SJSA1 (cell line): Measurements from ENCODE around the gene CSHL1. TPM values are rescaled to one million over a fixed set of nuclear protein-coding genes. Genes with fewer than 3 reads are reported as not detected.
"Not testable (repeated sequence)": the region's sequence is repeated elsewhere in the genome, so short reads cannot be mapped to it uniquely, and the experiment has no call there.

Experiments
- DNase-seq, 2 experiments: peaks; one replicate each; pipeline ENCODE4 v3.0.0-alpha.2; 2015 to 2020; ENCODE audit warnings: low spot score in 2 of 2, low read depth in 1 of 2
- H3K27ac ChIP-seq: fragments of 250-450 bp; sonication (Bioruptor Pico); 2 replicates; pipeline ENCODE4 v1.5.1; 2020; ENCODE audit warnings: mild to moderate bottlenecking, moderate library complexity
- H3K27me3 ChIP-seq: fragments of 250-450 bp; sonication (Bioruptor Pico); replicated peaks from 2 replicates; pipeline ENCODE4 v1.5.1; 2020; ENCODE audit warnings: mild to moderate bottlenecking, moderate library complexity
- H3K36me3 ChIP-seq: fragments of 250-450 bp; sonication (Bioruptor Pico); 2 replicates; pipeline ENCODE4 v1.5.1; 2020; ENCODE audit warnings: mild to moderate bottlenecking
- H3K4me1 ChIP-seq: fragments of 250-450 bp; sonication (Bioruptor Pico); replicated peaks from 2 replicates; pipeline ENCODE4 v1.6.1; 2021; ENCODE audit warnings: mild to moderate bottlenecking
- H3K4me3 ChIP-seq: fragments of 250-450 bp; sonication (Bioruptor Pico); 2 replicates; pipeline ENCODE4 v1.5.1; 2020; ENCODE audit warnings: mild to moderate bottlenecking
- H3K9me3 ChIP-seq: fragments of 250-450 bp; sonication (Bioruptor Pico); replicated peaks from 2 replicates; pipeline ENCODE4 v1.5.1; 2020; ENCODE audit warnings: mild to moderate bottlenecking
- total RNA-seq: library from RNA; depleted of rRNA; stranded (reverse); fragments of >200 nt; shearing (Covaris generic); gene quantifications from 2 replicates; pipeline ENCODE4 v1.2.3, GENCODE V29; 2014

The CSHL1 gene
- total RNA-seq, 1 experiment from 2014 or later: not detected

- Histone ChIP-seq H3K27ac (no peak overlapping the region), H3K36me3 (no peaks in the 10 kb centered on the region), H3K4me1 (no peaks in the 10 kb centered on the region), H3K9me3 (no peaks in the 10 kb centered on the region), H3K27me3 (peaks cover 4% of the 10 kb centered on the region; the same call in 1 of the 2 replicates), H3K4me3 (no peak overlapping the region)
- no peak for DNase-seq
Measured at GRCh38 chr17:63934183-63935112, 23.4 kb upstream of the CSHL1 start.

DNA sequence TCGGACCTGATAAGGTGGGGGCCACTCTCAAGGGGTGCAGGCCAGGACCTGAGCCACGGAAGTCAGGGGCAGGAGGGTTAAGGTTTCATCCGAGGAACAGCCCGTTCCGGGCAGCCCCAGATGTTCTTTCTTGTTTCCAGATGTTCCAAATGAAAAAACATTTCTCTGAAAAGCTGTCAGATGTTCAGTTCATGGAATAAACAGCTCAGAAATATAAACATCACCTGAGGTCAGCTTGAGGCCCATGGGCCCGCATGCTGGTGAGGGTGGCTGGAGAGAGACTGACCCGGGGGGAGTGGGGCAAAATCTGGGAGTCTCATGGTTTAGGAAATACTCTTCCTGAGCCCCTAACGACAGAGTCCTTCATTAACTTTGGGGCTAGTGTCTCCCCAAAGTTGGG is 22.5 kb upstream of the CSHL1 start:
- DNase-seq: no peak
- no peaks in the 10 kb centered on the region for H3K9me3 ChIP-seq
- no peaks in the 10 kb centered on the region for H3K36me3 ChIP-seq
- H3K4me1 ChIP-seq: no peaks in the 10 kb centered on the region
- H3K4me3 ChIP-seq: no peak overlapping the region
- H3K27ac ChIP-seq: no peak overlapping the region
- H3K27me3 ChIP-seq: peaks cover 4% of the 10 kb centered on the region; the same call in 1 of the 2 replicates

GRCh38 chr17:63932721-63933120 is 21.7 kb upstream of the CSHL1 start:
- H3K27ac ChIP-seq: no peak overlapping the region
- no peak overlapping the region for H3K4me3 ChIP-seq

DNA sequence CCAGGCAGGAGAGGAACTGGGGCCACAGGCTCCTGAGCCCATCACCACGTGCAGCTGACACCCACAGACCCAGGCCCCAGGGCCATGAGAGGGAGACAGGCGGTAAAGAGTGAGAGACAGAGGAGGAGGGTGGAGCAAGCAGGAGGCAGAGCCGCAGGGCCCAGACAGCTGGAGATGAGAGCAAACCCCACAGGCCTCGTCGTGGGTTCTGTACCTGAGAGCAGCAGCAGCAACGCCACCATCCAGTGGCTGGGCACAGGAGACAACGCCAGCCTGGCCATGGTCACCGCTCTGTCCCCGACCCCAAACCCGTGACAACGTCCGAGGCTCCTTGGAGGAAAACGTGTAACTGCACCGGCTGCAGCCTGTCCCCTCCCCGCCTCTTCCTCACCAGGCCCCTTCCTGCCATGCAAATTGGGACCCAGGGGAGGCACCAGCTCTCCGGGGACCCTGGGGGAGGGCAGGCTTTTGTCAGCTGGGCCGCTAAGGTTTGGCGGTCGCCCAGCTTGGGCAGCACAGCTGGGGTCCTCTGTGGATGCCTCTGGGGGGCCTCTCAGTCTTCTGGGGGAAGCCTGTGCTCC is 21.0 kb upstream of the CSHL1 start, which contains the start of gene CD79B:
Gene CD79B (minus strand): TSS at position 351 of the 581 bp plus-strand sequence. CDS start 70 bp downstream, at position 281.
- Histone ChIP-seq H3K36me3 (no peaks in the 10 kb centered on the region), H3K4me3 (no peak within 1 kb of the TSS), H3K9me3 (no peaks in the 10 kb centered on the region), H3K27me3 (peaks cover 4% of the 10 kb centered on the region; the same call in 1 of the 2 replicates), H3K27ac (no peak within 1 kb of the TSS), H3K4me1 (no peaks in the 10 kb centered on the region)
- DNase-seq: no peak

More at GRCh38 chr17:63932721-63933120, 21.7 kb upstream of the CSHL1 start:
- Histone ChIP-seq H3K36me3 (no peaks in the 10 kb centered on the region), H3K4me1 (no peaks in the 10 kb centered on the region), H3K27me3 (peaks cover 4% of the 10 kb centered on the region; the same call in 1 of the 2 replicates), H3K9me3 (no peaks in the 10 kb centered on the region)
- no peak for DNase-seq

- Histone ChIP-seq H3K4me1 (no peaks in the 10 kb centered on the region), H3K9me3 (no peaks in the 10 kb centered on the region), H3K27me3 (peaks cover 2% of the 10 kb centered on the region), H3K36me3 (no peaks in the 10 kb centered on the region), H3K4me3 (no peak overlapping the region), H3K27ac (no peak overlapping the region)
- no peak for DNase-seq
Measured at GRCh38 chr17:63930951-63931575, 20.0 kb upstream of the CSHL1 start.

GRCh38 chr17:63929860-63930766 is 19.1 kb upstream of the CSHL1 start:
- Histone ChIP-seq H3K36me3 (no peaks in the 10 kb centered on the region), H3K27me3 (no peaks in the 10 kb centered on the region; the same call in none of the 2 replicates), H3K9me3 (no peaks in the 10 kb centered on the region), H3K4me1 (no peaks in the 10 kb centered on the region), H3K27ac (no peak overlapping the region), H3K4me3 (no peak overlapping the region)
- no peak for DNase-seq

- Histone ChIP-seq H3K4me3 (no peak overlapping the region), H3K27me3 (no peaks in the 10 kb centered on the region; the same call in none of the 2 replicates), H3K36me3 (no peaks in the 10 kb centered on the region), H3K4me1 (no peaks in the 10 kb centered on the region), H3K27ac (no peak overlapping the region), H3K9me3 (no peaks in the 10 kb centered on the region)
- no peak for DNase-seq
Measured at GRCh38 chr17:63928966-63929695, 18.1 kb upstream of the CSHL1 start.

- no peaks in the 10 kb centered on the region for H3K36me3 ChIP-seq
- no peaks in the 10 kb centered on the region; the same call in none of the 2 replicates for H3K27me3 ChIP-seq
- no peaks in the 10 kb centered on the region for H3K9me3 ChIP-seq
- DNase-seq: no peak
- no peaks in the 10 kb centered on the region for H3K4me1 ChIP-seq
- no peak overlapping the region for H3K27ac ChIP-seq
- no peak overlapping the region for H3K4me3 ChIP-seq
Measured at GRCh38 chr17:63928172-63928666, 17.2 kb upstream of the CSHL1 start.

GRCh38 chr17:63927464-63928171 is 16.6 kb upstream of the CSHL1 start:
- Histone ChIP-seq H3K4me1 (no peaks in the 10 kb centered on the region), H3K36me3 (no peaks in the 10 kb centered on the region), H3K9me3 (no peaks in the 10 kb centered on the region), H3K27me3 (no peaks in the 10 kb centered on the region; the same call in none of the 2 replicates), H3K4me3 (no peak overlapping the region), H3K27ac (no peak overlapping the region)
- DNase-seq: no peak

DNA sequence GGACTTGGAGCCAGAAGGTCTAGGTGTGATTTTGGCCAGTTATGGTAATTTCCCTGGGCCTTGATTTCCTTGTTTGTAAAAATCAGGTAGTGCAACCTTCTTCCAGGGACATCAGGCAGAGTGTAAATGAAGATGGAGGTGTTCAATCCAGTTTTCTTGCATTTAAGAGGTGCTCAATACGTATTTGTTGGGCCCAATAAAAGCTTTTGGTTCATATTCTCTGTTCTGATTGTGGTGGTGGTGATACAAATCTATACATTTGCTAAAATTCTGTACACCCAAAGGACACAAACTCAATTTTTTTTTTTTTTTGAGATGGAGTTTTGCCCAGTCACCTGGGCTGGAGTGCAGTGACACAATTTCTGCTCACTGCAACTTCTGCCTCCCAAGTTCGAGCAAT is 15.1 kb upstream of the CSHL1 start:
- H3K27ac ChIP-seq: no peak overlapping the region
- H3K4me3 ChIP-seq: no peak overlapping the region
- no peaks in the 10 kb centered on the region for H3K36me3 ChIP-seq
- no peaks in the 10 kb centered on the region; the same call in none of the 2 replicates for H3K27me3 ChIP-seq
- DNase-seq: no peak
- H3K4me1 ChIP-seq: no peaks in the 10 kb centered on the region
- H3K9me3 ChIP-seq: no peaks in the 10 kb centered on the region

GRCh38 chr17:63925615-63926014 is 14.6 kb upstream of the CSHL1 start:
- Histone ChIP-seq H3K4me1 (no peaks in the 10 kb centered on the region), H3K4me3 (no peak overlapping the region), H3K27me3 (no peaks in the 10 kb centered on the region; the same call in none of the 2 replicates), H3K36me3 (no peaks in the 10 kb centered on the region), H3K27ac (no peak overlapping the region), H3K9me3 (no peaks in the 10 kb centered on the region)
- no peak for DNase-seq

DNA sequence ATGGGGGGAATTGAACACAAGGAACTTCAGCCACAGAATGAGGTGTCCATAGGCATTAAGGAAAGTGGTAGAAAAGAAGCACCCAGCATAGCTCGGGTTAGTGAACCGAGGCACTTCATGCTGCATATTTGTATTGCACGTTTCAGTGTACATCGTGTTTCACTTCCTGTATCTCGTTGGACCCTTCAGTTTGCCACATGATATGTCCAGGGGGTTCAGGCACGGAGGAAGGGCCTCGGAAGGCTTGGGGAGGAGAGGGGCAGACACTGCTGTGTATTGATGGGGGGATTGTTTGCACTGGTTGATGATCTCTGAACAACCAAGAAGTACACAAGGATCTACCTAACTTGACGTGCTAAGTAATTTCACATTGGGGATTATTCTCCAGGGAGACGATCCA is 11.3 kb upstream of the CSHL1 start:
- not testable (repeated sequence) for H3K4me3 ChIP-seq, H3K27me3 ChIP-seq, H3K4me1 ChIP-seq, H3K36me3 ChIP-seq, DNase-seq, H3K9me3 ChIP-seq, H3K27ac ChIP-seq
